NOMO-1 (cell line): Measurements from ENCODE around the gene FRMPD4.
A peak's percentile ranks its signal among the peaks of the same experiment; 100 is the strongest.

Experiments used
- DNase-seq, 2 experiments: peaks; one replicate each; lab custom pipeline; 2025; ENCODE audit not compliant: unreplicated experiment in 2 of 2; lab: John Stamatoyannopoulos, UW

The FRMPD4 gene

DNA sequence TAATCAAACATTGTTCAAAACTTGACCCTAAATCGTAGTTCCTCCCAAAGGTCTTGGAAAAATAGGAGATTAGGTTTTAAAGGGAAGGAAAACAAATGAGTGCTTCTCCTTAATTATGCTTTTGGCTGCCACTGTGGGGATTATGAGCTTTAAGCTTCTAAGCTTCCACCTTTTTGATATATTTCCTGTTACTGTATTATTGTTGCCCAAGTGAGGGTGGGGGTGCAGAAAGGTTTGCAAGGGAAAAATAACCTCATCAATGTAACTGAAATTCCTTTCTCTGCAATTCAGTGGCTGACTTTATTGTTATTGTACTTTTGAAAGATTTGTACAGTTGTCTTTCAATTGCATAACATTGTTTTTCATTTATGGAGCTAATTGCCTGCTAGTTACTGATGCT, 285.1 kb downstream of the FRMPD4 start:
- DNase-seq, result peak; percentile 27

DNA sequence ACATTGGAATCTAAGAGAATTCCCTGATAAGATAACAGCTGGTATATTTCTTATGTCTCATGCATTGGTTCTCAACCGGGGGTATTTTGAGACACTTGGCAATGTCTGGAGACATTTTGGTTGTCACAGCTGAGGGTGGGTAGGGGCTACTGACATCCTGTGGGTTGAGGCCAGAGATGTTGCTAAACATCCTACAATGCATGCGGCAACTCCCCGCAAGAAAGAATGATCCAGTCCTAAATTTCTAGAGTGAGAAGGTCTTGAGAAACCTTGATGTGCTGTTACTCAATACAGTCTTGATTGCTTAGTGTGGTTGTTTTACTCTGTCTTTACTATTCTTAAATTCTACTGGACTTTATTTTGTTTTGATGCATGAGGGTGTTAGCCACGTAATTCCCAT, 287.2 kb downstream of the FRMPD4 start:
- peak; percentile 83 to 92 for DNase-seq

DNA sequence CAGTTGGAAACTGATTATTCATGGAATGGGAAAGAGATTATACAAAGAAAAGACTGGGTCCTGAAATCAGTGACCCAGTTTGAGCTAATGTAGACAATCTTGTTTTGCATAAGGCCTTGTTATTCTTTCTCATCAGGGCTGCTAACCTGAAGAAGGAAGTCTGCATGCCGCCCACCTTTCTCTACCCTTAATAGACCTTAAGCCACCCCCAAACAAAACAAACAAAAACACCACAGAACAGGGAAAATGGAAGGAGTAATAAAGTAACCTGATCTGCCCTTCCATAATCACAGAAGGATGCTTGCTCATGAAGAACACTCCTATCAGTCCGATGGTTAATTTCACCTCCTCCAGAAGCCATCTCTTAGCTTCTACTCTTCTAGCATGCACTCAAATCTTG, 288.1 kb downstream of the FRMPD4 start:
- DNase-seq, result no peak

DNA sequence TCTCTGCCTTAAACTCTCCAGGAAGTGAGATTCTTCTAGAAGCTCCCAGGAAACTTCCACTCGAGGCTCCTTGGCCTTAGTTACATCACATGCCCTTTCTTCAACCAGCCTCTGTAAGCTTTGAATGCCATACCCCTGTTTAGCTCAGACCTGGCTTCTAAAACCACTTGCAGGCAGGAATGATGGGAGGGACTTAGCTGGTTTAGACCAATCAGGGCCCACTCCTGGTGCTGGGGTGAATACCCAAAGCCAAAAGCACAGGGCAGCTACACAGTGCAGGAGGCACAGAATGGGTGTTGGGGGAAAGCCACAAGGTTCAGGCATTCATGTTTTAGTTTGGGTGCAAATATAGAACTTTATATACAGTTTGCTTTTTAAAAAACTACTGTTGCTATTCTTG, 296.2 kb downstream of the FRMPD4 start:
- DNase-seq, result no peak

DNA sequence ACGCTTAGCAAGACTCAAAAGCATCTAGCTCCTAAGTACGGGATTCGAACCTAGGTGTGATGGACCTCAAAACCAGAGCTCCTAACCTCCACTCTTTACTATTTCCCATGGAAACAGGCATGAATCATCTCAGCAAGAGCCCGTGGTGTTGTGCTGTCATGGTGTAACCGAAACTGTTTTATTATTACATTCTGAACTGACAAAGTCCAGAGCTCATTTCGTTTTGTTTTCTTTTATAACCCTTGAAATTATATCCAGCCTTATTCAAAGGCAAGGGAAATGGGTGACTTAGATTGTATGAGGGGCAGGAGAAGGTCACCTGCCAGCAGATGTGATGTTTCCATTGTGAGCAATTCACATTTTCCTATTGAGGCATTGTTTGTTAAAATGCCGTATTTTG, 301.1 kb downstream of the FRMPD4 start:
- DNase-seq, result no peak

DNA sequence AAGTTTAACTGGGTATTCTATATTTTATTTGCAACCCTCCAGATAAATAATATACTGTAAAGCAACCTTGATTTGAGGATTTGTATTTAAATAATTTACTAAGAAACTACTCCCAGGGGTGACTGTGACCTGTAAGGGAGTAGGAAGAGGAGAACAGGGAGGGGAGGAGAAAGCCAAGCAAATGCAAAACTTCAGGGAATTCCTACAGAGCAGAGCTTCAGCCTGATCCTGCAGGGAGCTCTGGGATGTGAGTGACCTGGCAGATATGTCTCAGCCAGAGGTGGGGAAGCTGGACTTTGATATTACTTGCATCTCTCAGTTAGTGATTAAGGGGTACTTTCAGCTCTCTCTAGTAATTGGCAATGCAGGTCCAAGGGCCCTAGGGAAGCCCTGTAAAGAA, 302.0 kb downstream of the FRMPD4 start:
- DNase-seq, result no peak

DNA sequence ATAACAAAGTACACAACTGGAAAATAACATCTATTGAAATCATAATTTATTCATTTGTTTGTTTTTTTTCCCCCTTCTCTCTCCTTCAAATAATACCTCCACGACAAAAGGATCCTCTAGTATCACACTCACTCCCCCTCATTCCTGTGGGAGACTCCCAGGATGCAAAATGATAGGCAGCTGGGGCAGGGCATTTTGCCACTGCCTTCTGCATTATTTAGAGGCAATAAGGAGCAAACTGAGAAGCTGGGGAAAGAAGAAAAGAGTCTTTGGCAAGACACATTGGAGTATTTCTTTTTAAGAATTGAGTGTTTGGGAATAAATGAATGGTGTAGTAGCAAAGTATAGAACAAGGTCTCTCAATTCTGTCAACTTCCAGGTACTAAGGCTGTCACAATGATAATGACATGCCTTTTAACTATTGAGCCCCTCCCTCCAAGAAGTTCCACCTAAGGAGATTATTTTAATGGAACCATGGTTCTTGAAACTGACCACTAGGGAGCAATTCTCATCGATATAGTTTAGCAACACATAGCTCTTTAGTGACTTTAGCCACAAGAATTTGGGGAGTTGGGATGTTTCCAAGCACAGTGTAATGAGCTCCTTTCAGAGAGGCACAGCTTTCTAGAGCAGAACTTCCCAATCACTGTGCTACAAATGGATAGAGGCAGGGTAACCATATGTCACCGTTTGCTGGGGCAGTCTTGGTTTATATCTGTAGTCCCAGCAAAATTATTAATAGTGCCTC, 303.3 kb downstream of the FRMPD4 start:
- DNase-seq, result no peak

DNA sequence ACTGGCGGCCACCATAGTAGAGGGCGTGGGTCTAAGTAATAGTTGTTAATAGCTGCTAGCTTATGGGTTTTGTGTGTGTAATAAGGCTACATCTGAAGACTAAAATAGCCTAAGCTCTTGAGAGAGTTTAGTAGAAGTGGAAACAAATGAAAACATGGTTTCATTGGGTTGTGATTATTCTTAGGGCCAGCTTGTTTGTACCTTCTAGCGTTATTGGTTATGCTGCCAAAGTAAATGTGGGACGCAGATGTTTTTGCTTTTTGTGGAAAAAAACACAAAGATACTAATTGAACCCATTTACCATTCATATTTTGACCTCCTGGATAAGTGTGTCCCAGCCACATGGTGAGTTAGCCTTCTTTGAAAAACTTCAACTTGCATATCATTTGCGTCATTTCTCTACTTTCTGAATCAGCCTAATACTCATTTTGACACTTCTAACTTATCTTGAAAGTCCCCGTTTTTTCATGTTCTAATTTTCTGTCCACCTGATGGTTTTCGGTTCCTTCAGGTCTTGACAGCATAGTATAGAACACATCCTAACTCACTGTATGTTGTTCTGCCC, 305.3 kb downstream of the FRMPD4 start:
- no peak for DNase-seq

DNA sequence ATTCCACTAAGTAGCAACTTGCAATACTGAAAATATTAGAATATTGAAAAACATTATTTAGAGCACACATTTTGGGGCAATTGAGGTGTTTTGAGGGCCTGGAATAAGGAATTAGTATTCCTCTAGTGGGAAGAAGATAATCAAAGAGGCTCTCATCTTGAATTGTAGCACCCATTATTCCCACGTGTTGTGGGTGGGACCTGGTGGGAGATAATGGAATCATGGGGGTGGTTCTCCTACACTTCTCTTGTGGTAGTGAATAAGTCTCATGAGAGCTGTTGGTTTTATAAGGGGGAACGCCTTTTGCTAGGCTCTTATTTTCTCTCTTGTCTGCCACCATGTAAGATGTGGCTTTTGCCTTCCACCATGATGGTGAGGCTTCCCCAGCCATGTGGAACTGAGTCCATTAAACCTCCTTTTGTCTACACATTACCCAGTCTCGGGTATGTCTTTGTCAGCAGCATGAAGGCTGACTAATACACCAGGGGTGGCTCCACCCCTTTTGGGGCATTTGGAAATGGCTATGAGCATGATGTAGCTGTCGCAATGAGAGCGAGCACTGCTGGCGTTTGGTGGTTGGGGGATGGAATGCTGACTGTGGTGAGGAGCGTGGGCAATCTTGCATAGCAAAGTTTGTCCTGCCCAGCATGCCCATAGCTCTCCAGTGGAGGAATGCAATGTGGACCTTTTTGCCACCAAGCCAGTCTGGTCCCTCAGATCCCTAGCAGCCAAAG, 308.2 kb downstream of the FRMPD4 start:
- peak; percentile 51 to 55 for DNase-seq

DNA sequence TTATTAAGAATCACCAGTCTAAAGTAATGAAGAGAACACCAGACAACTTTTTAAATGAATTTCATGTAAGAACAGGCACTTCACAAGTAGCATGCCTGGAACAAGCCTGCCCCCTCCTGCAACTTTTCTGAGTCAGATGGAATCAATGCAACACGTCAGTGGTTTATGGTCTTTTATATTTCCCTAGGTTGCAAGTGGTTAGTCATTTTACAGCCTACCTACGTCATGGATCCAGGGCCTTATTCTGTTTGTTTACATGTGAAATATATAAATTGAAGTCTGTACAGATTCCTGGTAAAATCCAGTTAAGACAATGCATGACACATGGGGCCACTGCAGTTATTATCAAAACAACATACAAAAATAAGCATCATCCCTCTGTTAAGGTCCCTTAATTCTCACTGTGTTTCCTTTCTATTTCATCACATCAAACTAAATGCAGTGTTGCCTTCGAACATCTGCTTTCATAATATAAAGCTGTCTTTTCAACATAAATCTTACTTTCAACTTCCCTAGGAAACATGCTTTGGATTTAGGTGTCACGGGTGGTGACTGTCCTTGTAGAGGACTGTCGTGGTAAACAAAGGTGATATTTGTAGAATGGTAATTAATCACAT, 309.3 kb downstream of the FRMPD4 start:
- peak; percentile 82 to 89 for DNase-seq

DNA sequence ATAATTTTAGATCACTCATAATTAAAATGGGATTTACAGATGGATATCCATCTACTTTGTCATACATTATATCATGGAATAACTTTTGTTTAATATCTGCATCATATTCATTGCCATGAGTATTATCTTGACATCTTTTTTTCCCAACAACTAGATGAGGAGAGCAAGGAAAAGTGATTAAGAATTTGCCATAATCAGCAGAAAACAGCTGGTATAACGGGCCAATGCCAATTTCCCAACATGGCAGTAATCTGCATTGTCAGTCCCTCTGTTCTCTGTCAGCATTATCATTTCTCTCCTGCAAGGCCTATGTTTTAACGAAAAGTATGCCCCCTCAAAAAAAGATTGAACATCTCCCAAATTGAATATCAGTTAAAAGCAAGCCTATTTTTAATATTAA, 314.0 kb downstream of the FRMPD4 start:
- no peak for DNase-seq

DNA sequence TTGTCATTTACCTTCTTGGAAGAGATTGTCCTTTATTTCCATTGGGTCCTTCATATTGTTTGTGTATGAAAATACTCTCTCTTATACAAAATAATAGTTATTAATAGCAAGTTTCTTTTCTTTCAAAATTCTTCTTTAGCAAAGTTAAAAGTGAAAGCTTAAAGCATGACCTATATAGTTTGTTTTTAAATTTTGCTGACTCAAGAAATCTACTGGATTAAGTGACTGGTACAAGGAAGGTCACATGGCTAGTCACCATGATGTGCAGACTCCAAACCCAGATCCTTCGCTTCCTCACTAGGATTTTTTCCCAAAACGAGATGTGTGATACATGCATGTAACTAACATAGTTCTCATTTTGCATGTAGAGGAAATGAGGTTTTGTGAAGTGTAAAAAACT, 322.7 kb downstream of the FRMPD4 start:
- no peak for DNase-seq

DNA sequence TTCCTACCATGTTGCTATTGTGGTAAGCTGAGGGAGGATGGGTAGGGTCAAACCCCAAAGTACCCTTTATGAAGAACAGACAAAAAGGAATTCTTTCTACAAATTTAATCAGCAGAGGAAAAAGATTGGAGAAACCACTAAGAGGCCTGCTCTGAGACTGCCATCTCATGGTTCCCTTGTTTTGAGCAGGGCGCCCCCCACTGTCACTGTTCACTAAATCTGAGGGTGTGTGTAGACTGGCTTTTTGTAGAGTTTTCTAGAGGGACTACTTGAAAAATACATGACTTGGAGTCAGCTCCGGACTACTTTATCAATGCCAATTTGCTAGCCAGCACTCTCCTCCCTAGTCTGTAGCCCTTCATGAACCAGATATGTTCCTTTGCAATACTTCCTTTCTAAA, 324.8 kb downstream of the FRMPD4 start:
- no peak for DNase-seq

DNA sequence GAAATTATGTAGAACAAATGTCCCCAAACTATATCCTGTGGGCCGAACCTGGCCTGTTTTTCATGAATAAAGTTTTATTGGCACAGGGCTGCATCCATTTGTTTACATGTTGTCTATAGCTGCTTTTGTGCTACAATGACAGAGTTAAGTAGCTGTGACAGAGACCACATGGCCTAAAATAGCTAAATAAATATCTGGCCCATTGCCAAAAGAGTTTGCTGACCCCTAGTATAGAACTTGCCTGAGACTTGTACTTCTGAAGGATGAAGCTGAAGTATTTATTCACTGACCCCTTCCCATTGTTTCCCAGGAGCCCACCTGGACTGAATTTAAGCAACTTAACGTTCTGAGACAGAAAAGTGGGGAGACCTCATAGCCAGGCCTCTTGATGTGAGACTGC, 325.6 kb downstream of the FRMPD4 start:
- no peak for DNase-seq

DNA sequence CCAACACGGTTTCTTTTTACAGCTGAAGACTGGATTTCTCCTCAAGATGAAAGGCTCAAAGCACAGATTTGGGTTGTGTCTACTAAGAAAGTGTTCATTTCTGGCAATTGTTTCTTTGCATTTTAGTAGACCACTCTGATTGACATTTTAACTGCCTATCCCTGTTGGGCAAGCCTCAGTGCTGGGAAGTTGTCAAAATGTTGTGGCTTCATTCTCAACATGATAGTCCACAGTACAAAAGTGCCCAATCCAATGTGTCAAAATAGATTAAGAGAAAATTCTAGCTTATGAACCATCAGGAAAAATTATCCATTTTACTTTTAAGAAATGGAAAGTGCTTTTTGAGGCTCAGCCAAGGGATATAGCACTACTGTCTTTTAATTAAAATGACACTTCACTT, 329.0 kb downstream of the FRMPD4 start:
- peak; percentile 8 to 21 for DNase-seq

DNA sequence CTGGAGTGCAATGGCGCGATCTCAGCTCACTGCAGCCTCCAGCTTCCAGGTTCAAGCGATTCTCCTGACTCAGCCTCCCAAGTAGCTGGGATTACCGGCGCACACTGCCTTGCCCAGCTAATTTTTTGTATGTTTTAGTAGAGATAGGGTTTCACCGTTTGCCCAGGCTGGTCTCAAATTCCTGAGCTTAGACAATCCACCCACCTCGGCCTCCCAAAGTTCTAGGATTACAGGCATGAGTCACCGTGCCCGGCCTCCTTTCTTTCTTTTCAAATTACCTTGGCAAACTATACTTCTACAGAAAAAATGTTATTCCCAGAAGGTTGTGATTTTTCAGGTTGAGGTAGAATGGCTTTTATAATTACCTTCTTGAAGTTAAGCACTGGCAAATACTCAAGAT, 331.0 kb downstream of the FRMPD4 start:
- DNase-seq, result no peak

DNA sequence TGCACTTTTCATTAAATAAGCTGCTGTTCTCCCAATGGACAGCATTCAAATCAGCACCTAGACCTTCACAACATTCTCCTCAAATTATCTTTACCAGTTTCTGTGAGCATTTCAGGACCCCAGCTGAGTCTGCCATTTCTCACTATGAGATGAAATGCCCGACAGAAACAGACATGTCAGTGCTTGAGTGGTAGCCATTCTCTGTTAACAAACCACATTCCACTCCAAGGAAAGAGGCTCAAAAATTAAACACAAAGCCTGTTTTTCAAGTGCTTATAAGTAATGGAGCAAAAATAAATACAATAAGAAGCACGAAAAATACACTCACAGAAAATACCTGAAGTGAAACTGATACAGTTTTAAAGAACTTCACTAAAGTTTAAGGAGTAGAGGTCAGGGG, 332.8 kb downstream of the FRMPD4 start:
- DNase-seq, result no peak

DNA sequence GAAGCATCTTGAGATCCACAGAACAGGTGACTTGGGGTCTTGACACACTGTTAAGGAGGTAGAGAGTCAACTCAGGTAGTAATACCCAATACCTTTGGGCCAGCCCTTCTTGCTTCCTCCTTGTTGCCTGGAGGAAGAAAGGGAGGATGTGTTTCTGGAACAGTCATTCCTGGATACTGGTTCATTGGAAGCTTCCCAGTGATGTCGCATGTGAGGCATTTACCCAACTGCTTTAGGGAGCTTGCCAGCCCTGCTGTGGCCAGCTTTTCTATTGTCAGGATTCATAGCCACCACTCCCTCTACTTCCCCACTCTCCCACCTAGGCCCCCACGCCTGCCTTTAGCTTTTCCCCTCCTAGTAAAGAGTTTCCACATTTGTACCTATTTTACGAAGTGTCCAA, 342.7 kb downstream of the FRMPD4 start:
- DNase-seq, result no peak

DNA sequence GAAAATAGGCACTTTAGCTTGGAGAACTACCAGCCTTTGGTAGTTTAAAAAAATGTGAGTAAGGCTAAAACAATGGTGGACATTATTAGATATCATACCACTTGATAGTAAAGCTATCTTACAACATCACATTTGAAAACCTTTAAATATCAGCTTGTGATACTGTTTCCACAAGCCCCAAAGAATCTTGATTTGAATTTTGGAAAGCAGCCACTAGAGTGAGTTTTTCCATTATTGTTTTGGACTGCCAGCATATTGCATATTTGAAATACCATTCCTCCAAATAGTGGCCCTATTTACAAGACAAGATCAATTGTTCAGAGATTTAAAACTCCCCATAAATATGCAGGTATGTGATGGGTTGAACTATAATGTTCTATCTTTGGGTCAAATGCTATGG, 349.9 kb downstream of the FRMPD4 start:
- DNase-seq, result no peak

DNA sequence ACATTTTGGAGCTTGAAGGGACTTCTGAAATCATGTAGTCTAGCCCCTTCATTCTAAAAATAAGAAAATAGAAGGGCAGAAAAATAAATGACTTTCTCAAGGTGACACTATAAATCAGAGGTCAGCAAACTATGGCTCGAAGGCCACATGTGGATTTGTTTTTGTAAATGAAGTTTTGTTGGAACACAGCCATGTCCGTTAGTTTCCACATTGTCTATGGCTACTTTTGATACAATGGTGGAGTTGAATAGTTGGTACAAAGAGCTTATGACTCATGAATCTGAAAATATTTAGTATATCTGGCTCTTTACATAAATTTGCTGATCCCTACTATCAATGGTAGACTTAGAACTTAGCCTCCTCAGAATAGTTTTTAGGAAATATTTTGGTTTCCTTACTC, 350.5 kb downstream of the FRMPD4 start:
- no peak for DNase-seq

DNA sequence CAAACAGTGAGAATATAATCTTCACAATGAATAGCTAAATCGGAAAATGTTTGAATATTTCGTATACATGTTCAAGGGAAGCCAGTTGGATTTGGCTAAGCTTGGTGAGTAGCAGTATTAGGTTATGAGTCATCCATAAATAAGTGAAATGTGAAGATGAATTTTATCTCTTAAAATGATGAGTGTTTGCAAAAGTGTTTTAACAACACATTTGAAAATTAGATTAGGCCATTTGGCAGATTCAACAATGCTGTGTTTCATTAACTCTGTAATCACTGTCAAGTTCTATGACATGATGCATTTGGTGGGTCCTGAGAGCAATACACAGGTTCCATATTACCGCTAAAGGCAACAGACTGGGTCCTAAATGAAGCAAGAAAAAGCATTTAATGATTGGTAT, 351.1 kb downstream of the FRMPD4 start:
- DNase-seq, result no peak
